ENCODE data around the gene TEX14.
"Not testable (repeated sequence)": the region's sequence is repeated elsewhere in the genome, so short reads cannot be mapped to it uniquely, and the experiment has no call there.

TEX14 gene

DNA sequence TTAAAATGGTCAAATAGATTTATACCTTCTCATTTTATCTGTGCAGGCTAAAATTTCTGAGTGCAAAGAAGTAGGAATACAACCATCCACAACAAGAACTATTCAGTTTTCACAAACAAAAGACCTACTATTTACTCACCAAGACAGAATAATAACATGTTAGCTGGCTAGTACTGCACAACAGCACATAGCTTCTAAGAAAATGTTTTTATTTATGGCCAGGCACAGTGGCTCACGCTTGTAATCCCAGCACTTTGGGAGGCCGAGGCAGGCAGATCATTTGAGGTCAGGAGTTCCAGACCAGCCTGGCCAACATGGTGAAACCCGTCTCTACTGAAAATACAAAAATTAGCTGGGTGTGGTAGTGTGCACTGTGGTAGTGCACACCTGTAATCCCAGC is 136.7 kb downstream of the TEX14 start:
- not testable (repeated sequence) for DNase-seq

DNA sequence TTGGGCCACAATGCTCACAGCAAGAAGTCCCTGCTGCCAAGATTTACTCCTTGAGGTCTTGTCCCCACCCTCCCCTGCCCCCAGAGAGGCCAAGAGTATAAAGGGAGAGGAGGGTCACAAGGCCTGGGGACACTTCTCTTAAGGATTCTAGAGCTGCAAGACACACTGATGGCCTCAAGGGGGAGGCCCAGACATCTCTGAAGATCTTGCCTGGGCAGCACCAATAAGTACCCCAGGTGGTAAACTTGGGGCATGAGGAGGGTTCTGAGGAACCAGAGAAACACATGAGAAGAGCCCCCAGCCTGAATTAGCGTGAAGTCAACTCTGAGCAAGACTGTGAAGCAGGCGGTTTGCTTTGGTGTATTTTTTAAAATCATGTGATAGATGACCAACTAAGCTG is 150.6 kb downstream of the TEX14 start:
- no peak for DNase-seq

DNA sequence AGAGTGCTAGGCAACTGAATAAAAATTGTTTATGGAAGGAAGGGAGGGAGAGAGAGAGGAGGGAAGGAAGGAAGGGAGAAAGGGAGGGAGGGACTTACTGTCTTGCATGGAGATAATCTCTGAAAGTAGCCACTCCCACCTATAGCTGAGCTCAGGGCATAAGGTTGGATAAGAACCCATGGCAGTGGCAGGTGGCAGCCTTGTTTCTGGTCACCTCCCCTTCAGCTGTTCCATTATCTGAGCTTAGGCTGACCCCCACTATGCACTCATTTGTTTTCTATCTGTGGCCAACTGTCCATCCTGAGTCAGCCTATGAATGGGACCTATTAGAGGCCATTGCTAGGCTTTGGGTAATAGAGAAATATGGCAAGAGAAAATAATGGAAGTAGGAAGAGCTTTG is 152.1 kb downstream of the TEX14 start:
- no peak for DNase-seq

DNA sequence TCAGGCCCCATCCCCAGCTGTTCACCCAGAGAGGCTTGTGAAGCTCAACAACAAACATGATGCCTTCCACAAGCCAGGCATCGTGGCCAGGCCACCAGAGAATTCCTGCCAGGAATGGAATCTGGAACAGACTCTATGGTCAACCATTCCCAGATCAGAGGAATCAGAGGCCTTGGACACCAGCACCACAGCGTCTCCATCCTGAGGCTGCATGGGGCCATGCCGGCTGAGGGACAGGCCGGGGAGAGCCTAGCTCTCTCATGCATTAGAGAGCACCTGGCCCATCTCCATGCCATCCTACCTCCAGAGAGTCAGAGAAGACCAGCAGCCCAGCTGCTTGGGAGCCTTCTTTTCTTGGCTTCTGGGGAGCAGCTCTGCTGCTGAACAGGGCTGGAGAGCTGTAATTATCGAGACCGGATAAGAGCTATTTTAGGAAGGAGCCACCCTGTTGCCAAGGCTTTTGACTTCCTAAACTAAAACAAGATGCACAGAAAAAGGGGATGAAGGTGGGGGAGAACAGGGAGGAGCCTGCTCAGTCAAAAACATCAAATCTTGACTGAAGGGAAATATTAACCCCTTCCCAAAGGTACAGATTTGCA is 152.9 kb downstream of the TEX14 start:
- no peak for DNase-seq

DNA sequence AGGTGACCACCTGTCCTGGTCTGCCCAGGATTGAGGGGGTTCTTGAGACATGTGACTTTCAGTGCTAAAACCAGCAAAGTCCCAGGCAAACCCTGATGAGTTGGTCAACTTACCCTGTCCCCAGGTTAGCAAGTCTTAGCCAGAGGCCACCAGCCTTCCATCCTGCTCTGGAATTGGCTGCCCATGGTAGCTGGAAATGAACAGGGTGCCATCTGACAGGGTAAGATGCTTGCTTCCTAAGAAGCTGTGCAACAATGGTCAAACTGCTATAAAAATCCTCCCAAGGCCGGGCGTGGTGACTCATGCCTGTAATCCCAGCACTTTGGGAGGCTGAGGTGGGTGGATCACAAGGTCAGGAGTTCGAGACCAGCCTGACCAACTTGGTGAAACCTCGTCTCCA is 154.6 kb downstream of the TEX14 start:
- no peak for DNase-seq

DNA sequence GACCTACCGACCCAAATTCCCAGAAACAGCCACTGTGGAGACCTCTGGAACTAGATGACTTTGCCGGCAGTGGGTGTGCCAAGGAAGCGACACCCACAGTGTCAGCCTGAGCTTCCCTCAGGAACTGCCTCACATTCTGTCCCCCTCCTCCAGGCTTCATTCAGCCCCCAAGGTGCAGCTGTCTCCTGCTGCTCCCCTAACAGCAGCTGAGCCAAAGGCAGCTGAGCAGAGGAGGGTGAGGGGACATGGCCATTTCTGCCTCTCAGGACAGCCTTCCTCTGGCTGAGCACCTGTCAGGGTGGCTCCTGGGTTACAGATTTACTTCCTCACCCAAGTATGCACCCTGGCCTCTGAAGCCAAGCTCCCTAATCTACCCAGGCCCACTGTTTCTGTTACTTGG is 155.3 kb downstream of the TEX14 start:
- no peak for DNase-seq

DNA sequence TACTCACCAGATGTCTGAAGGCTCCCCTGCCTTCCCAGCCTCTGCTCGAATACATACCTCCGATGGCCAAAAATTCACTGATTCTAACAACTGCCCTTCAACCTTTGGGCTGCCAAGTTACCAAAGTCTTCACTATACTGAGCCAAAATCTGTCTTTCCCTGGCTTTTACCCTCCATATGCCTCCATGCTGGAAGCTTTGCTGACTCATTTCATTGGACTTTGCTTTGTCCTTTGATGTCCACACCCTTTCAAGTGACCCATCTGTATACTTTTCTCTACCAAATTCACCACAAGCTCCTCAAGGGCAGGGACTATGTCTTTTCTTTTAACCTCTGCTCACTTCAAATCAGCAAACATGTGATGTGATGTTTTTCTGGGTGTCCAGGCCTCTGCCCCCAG is 156.4 kb downstream of the TEX14 start:
- no peak for DNase-seq

DNA sequence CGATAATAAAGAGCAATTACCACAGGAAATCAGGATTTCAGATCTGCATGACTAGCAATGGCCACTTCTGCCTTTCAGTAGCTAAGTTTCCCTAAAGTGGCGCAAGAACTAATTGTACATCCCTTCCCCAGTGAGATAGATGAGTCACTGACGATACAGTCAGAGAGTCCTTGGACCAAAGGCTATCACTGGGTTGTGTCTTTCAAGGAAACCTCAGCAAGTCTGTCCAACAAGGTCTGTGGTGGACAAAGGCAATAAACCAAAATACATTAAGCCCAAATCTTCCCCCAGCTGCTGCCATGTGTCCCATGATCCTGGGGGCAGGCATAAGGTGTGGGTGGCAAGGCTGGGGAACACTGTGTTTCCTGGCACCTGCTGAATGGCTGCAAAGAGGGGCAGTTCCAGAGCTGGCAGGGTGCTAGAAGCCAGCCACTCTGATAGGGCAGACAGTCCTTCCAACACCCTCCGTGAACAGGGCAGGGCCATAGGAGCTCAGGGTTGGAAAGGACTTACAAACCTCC is 156.9 kb downstream of the TEX14 start:
- DNase-seq, result no peak

DNA sequence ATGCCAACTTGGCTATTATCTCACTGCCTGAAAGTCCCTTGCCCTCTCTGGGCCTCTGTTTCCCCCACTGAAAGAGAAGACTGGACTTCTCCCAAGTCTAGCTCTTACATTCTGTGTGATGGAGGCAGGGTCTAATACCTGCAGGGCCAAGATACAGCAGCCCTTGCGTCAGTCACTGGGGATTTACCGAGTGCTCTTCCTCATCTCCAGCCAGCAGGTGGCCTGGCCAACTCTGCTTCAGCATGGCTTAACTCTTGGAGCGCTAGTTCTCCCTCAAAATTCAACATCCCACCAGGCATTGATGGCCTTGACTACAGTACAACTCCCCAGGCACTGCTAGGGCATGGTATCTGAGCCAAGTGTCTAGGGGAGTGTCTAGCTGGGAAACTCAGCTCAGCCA is 157.5 kb downstream of the TEX14 start:
- DNase-seq, result no peak

DNA sequence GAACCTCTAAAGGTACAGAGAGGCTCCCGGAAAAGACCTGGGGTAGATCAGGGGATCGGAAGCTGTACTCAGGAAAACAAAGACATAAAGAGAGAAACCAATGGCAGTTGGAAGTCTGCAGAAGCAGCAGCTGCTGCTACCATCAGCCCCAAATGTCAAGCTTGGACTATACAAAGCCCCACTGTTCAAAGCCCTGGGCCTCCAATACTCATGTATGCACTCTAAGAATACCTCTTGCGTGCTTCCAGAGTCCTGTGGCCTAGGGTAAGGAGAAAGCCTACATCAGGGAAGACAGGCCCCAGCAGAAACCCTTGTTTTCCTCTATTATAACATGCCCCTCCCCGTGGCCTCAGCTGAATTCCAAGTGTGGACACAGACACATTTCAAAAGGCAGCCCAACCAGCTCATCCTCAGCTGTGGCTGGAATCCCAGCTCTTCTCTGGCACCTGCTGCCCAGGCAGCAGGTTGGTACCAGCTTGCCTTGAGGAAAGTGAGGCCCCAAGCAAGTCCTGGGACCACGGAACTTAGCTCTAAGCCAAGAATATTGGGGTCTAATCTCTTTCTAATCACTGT is 158.1 kb downstream of the TEX14 start:
- DNase-seq, result no peak

DNA sequence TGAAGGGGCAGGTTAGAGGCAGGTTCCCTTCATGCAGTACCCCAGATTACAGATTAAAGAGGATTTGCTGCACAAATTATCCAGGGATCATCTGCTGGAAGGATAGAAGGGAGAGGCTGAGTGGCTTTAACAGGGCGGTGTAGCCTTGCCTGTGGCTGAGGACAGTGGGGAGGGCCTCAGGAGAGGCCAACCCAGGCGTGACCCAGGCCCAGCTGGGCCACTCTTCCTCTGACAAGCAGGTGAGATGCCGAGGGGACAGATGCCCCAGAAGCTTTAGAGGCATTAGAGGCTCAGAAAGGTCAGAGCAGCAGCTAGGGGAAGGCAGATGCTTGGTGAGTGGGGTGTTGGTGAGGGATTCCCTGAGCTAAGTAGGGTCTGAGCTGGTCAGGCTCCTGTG is 159.3 kb downstream of the TEX14 start:
- DNase-seq, result no peak

DNA sequence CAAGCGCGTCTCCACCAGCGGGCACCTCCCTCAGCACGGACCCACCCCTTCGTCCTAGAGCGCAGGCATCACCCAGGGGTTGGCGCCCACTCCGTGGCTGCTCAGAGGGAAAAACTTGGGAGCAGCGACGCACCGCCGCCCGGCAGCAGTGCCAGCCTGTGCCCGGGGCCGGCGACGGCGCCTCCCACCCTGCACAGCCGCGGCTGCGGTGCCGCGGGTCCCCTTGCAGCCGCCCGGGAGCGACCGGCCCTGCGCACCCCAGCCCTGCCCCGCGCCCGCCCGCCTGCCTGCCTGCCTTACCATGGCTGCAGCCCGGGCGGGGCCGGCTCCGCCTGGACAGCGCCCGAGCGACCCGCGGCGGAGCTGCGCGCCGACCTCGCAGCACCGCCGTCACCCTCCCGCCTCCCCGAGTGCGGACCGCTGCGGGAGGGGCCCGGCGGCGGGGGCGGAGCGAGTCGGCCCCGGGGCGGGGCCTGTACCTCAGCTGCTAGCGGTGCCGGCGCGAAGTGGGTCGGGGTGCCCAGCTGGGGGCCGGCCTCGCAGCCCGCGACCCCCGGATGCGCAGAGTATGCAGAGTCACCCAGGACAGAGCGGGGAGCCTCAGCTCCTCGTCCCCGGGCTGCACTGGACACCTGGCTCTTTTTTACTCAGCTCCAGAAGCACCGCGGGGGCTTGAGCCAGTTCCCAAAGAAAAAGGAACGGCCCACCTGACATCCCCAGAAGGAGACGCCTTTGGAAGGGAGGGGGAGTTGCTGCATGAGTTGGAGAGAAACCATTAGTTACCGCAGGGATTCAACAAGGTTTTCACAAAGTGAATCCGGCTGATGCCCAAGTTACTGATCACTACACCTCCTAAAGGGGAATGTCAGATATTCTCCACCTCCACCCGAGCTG is 159.9 kb downstream of the TEX14 start:
- peak; percentile 58 for DNase-seq

DNA sequence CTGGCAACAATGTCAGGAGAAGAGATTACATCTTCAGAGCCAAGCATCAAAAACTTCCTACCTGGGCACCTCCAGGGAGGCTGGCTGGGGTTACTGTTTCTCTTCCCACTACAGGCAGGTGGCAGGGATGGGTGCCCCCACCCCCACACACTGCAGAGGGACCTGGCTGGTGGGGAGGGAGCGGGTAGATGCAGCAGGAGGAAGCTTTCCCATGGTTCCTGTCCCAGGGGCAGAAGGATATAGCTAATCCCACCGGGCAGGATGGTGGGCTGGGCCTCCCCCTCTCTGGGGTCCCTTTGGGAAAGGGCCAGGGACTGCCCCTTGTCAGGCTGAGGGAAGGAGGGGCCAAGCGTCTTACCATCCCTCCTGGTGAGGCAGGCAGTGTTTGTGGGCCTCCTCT is 160.7 kb downstream of the TEX14 start:
- no peak for DNase-seq

DNA sequence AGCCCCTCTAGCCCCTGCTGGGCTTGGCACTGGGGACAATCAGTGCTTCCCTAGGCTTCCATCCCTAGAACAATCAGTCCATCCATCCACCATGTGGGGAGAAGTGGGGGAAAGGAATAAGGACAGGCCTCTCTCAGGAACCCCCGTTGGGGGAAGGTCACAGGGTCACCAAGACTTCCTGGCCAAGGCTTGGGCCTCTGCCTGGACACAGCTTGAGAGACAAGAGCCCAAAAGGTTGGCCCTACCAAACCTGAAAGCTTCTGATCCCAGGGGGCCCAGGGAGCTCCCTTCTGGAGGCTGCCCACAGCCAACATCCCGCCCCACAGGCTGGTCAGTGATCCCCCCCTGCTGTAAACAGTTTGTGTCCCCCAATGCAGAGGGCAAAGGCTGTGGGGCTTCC is 161.2 kb downstream of the TEX14 start:
- DNase-seq, result no peak

DNA sequence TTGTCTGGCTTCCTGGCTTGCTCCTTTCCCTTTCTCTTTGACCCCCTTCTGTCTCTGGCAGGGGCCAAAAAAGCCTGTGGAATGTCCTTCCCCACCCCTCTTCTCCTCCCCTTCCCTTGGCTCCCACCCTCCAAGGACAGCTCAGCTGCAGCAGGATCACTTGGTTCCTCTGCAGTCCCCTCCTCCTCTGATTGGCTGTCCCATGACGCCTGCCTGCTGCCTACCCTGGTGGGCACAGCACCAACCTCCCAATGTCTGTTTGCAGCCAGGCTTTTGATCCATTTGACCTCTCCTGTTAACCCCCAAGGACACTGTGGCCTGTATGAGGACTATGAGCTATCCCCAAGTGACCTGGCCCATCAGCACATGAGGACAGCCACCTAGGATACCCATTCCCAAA is 162.6 kb downstream of the TEX14 start:
- no peak for DNase-seq

DNA sequence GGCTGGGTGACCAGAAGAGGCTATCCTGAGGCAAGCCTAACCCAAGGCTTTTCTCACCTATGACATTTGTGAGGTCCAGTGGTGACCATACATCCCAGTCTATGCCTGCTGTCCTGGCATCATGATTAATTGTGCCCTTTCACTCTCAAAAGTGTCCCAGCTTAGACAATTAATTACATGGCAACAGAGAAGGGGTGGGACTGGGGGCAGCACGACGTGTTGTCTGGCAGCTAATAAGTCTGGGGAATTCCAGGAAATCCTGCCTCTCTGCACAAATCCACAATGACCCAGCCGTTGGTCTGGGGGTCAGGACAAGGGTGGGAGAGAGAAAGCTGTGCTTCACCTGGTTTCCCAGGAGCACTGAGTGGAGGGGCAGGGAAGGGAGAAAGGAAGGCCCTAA is 163.4 kb downstream of the TEX14 start:
- DNase-seq, result no peak

DNA sequence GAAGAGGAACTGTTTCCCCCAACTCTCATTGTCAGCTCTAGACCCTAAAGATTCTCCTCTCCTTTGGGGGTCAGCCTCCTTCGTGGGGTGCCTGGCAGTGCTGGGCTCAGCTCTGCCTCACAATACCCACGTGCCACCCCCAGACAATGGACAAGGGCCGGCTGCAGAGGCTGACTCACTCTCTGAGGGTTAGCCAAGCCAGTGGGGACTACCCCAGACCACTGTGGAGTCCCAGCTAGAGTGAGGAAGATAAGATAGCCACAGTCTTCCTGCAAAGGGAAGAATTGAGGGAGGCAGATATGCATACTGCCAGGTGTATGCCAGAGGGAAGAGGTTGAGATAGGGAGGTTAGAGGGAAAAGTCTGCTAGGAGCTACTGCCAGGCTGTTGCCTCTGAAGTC is 163.9 kb downstream of the TEX14 start:
- no peak for DNase-seq

DNA sequence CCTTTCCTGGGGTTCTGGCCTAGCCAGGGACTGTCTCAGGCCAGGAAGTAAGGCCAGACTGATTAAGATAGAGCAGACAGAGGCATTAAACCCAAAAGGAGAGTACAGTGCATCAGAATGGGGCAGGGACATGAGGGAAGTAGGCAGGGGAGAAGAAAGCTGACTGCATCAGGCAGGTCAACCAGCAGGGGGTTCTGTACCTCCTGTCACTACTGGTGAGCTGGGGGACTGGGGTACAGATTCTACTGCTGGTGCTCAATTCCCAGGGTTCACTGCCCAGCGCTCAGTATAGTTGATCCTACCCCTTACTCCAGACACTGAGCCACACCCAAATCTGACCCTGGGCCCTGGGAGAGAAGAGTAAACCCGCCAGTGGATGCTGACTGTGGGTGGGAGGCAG is 164.5 kb downstream of the TEX14 start:
- DNase-seq, result no peak

DNA sequence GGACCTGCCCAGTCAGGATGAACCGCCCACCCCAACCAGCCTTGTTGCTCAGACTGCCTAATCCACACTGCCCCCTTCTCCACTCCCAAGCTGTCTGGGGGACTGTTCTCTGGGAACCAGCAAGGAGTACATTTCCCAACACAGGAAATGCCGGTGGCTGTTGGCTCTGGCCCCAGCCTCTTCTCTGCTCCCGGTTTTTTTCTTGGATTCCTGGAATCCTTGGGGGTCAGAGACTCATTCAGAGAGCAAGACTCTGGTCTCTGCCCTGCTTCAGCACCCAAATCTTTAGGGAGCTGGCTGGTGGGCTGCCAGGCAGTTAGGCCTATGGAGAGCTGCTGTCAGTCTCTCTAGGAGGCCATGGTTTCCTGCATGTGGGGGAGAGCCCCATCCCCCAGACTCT is 166.6 kb downstream of the TEX14 start:
- no peak for DNase-seq

DNA sequence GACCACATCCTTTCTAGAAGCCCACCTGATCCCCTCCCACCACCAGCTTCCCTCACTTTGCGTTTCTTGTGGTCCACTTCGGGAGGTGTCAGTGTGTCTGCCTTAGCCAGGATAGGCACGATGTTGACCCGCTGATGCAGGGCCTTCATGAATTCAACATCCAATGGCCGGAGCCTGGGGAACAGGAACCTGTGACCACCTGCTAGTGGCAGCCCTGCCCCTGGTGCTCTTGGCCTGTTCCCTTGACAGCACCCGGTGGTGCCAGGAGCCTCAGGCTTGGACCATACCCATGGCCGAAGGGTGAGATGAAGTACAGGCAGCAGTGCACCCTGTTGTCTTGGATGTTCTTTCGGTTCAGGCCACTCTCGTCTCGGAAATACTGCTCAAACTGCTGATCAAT is 170.2 kb downstream of the TEX14 start:
- DNase-seq, result no peak

DNA sequence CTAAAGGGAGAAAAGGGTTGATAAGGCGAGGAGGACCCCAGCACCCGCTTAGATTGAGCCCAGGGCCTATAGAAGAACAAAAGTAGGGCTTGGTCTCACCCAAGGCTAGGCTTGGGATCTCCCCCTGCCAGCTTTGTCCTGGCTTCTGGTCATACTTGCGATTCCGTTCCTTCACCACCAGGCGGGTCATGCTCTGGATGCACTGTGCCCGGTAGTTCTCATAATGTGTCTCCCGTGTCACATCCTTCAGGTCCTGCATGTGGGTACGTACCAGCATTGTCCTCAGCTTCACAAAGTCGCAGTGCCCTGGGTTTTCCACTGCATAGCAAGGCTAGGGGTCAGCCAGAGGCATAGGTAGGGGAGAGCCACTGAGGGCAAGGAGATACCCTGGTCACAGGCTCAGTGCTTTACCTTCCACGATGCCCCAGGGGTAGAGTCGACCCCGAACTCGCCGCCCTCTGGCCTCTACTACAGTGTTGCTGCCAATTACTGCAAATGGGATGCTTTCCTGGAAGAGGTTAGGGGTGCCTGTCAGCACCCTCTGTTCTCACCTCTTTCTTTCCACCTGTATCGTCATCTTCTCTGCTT is 170.9 kb downstream of the TEX14 start:
- DNase-seq, result no peak

DNA sequence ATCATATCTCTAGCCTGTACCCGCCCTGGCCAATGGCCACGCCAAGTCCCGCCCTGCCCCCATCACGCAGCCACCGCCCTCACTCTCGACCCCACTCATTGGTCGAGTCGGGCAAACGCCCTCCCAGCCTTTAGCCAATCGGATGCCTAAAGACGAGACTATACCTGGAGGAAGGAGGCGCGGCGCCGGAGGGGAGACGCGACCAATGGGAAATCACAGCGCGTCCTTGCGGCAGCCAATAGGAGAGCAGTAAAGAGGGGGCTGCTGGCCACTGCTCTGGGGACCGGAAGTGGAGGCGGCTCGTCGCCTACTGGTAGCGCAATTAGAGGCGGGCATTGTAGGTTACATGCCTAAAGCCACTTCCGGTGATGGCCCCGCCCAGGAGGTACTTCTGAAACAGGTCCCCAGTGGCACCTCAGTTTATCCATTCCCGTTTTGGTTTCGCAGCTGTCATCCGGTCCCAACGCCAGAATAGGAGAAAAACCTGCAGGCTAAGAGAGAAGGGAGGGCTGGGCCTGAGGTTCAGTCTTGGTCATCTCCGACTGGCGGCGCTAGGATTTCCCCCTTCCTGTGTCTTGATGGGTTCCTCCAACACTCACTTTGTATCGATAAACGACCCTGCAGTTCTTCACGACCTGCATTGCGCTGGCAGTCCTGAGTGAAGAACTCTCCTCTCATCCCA is 173.8 kb downstream of the TEX14 start:
- DNase-seq, result peak; percentile 77

DNA sequence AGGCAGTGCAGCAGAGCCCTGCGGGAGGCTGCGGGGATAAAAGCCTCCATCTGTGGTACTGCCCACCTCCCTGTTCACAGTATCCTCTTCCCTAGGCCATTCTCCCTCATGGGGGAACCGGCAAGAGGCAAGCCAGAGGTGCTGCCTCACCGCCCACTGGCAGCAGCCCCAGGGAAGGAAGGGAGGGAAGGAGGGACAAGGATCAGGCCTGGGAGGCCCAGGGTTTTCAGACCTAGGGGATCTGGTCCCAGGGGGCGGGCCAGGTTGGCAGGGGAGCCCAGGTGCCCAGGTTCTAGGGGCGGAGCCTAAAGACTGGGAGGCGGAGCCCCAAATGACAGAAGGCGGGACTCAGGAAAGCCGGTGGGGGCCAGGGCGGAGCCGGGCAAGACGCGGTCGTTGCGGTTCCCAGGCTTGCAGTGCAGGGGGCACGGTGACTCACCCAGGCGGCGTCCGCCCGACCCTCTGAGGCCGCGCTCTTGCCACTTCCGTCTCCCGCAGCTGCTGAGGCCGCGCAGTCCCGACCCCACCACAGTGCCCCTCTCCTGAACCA is 174.4 kb downstream of the TEX14 start:
- no peak for DNase-seq
